ENCODE results near the gene SH3BGR.

SH3BGR gene

DNA sequence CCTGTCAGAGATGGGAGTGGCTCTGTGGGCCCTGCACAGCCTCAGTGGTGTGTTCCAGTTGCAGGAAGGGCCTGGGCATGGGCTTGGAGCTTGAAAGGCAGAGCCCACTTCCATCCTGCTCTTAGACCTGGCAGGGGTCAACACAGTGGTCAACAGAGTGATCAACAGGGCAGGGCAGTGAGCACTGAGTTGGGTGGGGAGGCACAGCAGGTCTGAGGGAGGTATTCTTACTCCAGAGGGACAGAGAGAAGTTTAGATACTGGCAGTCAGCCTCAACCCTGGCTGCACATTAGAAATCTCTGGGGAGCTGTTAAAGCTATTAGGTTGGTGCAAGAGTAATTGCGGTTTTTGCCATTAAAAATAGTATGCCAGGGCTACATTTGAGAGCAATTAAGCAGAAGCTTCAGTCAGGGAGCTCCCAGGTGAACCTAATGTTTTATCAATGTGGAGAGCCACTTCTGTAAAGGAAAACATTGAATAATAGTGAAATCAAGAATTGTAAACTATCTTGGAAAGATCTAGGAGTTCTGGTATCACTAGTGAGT, 37.7 kb downstream of the SH3BGR start:
- Histone ChIP-seq H3K9me3 (ENCODE audit: control insufficient read depth, low read depth, low read length) (no peaks in the 10 kb centered on the region), H3K9ac (ENCODE audit: low read length) (no peak overlapping the region)

GRCh38 chr21:39499156-39499555, 47.4 kb downstream of the SH3BGR start:
- H3K4me1 ChIP-seq (ENCODE audit: control insufficient read depth, low read depth, low read length) = no peaks in the 10 kb centered on the region
- H3K4me3 ChIP-seq (ENCODE audit: low read length) = no peak overlapping the region
- H3K27ac ChIP-seq (ENCODE audit: low read length) = no peak overlapping the region
- peaks cover 9% of the 10 kb centered on the region for H3K9me3 ChIP-seq (ENCODE audit: control insufficient read depth, low read depth, low read length)
- H3K36me3 ChIP-seq (ENCODE audit: control insufficient read depth, low read depth, low read length) = no peaks in the 10 kb centered on the region
- H3K27me3 ChIP-seq (ENCODE audit: control insufficient read depth, insufficient read depth, low read length) = no peaks in the 10 kb centered on the region
- no peak overlapping the region for H3K9ac ChIP-seq (ENCODE audit: low read length)

More for the DNA sequence above, 37.7 kb downstream of the SH3BGR start:
- no peak overlapping the region for H3K27ac ChIP-seq (ENCODE audit: low read length)
- no peaks in the 10 kb centered on the region for H3K27me3 ChIP-seq (ENCODE audit: control insufficient read depth, insufficient read depth, low read length)
- H3K4me1 ChIP-seq (ENCODE audit: control insufficient read depth, low read depth, low read length) = no peaks in the 10 kb centered on the region
- no peaks in the 10 kb centered on the region for H3K36me3 ChIP-seq (ENCODE audit: control insufficient read depth, low read depth, low read length)
- H3K4me3 ChIP-seq (ENCODE audit: low read length) = no peak overlapping the region

DNA sequence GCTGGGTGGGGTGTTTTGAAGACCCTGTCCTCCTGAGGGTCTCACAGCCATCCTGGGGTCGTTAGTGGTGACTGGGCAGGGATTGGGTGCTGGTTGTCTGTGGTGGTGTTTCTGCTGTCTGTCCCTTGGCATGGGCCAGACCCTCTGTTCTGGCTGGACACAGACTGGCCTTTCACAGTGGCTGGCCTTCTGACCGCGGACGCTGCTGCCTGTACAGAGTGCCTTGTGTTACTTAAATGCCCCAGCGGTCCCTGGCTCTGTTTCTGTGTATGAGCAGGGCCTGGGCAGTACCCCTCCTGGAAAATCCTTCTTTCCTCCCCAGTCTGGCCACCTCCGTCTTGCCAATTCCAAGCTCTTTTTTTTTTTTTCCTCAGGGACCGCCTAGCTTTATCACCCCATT, 50.9 kb downstream of the SH3BGR start:
- no peaks in the 10 kb centered on the region for H3K9me3 ChIP-seq (ENCODE audit: control insufficient read depth, low read depth, low read length)
- H3K9ac ChIP-seq (ENCODE audit: low read length) = no peak overlapping the region
- H3K36me3 ChIP-seq (ENCODE audit: control insufficient read depth, low read depth, low read length) = no peaks in the 10 kb centered on the region
- H3K27me3 ChIP-seq (ENCODE audit: control insufficient read depth, insufficient read depth, low read length) = no peaks in the 10 kb centered on the region
- H3K4me1 ChIP-seq (ENCODE audit: control insufficient read depth, low read depth, low read length) = no peaks in the 10 kb centered on the region
- no peak overlapping the region for H3K27ac ChIP-seq (ENCODE audit: low read length)
- no peak overlapping the region for H3K4me3 ChIP-seq (ENCODE audit: low read length)

- no peaks in the 10 kb centered on the region for H3K36me3 ChIP-seq (ENCODE audit: control insufficient read depth, low read depth, low read length)
- H3K9ac ChIP-seq (ENCODE audit: low read length) = no peak overlapping the region
- H3K27ac ChIP-seq (ENCODE audit: low read length) = no peak overlapping the region
- no peaks in the 10 kb centered on the region for H3K4me1 ChIP-seq (ENCODE audit: control insufficient read depth, low read depth, low read length)
- no peaks in the 10 kb centered on the region for H3K9me3 ChIP-seq (ENCODE audit: control insufficient read depth, low read depth, low read length)
- no peak overlapping the region for H3K4me3 ChIP-seq (ENCODE audit: low read length)
- H3K27me3 ChIP-seq (ENCODE audit: control insufficient read depth, insufficient read depth, low read length) = no peaks in the 10 kb centered on the region
Observed at GRCh38 chr21:39503123-39503762, 51.5 kb downstream of the SH3BGR start.

GRCh38 chr21:39504230-39504629, 52.5 kb downstream of the SH3BGR start:
- Histone ChIP-seq H3K9me3 (ENCODE audit: control insufficient read depth, low read depth, low read length) (no peaks in the 10 kb centered on the region), H3K4me3 (ENCODE audit: low read length) (no peak overlapping the region), H3K36me3 (ENCODE audit: control insufficient read depth, low read depth, low read length) (no peaks in the 10 kb centered on the region), H3K27ac (ENCODE audit: low read length) (no peak overlapping the region), H3K4me1 (ENCODE audit: control insufficient read depth, low read depth, low read length) (no peaks in the 10 kb centered on the region), H3K9ac (ENCODE audit: low read length) (no peak overlapping the region), H3K27me3 (ENCODE audit: control insufficient read depth, insufficient read depth, low read length) (no peaks in the 10 kb centered on the region)

DNA sequence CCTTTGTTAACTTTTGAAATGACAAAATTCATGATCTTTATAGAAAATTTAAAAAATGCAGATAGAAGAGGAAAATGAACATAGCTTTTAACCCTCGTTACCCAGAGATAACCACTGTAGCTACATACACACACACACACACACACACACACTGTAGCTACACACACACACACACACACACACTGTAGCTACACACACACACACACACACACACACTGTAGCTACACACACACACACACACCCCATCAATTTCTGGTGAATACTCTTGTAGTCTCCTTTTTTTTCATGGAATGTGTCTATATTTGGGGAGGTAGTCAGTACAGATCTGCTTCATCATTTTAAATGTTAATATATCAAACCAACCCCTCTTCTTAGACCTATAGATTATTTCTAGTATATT, 58.5 kb downstream of the SH3BGR start:
- Histone ChIP-seq H3K36me3 (ENCODE audit: control insufficient read depth, low read depth, low read length) (no peaks in the 10 kb centered on the region), H3K27me3 (ENCODE audit: control insufficient read depth, insufficient read depth, low read length) (no peaks in the 10 kb centered on the region), H3K4me3 (ENCODE audit: low read length) (no peak overlapping the region), H3K27ac (ENCODE audit: low read length) (no peak overlapping the region), H3K9me3 (ENCODE audit: control insufficient read depth, low read depth, low read length) (no peaks in the 10 kb centered on the region), H3K9ac (ENCODE audit: low read length) (no peak overlapping the region), H3K4me1 (ENCODE audit: control insufficient read depth, low read depth, low read length) (no peaks in the 10 kb centered on the region)

DNA sequence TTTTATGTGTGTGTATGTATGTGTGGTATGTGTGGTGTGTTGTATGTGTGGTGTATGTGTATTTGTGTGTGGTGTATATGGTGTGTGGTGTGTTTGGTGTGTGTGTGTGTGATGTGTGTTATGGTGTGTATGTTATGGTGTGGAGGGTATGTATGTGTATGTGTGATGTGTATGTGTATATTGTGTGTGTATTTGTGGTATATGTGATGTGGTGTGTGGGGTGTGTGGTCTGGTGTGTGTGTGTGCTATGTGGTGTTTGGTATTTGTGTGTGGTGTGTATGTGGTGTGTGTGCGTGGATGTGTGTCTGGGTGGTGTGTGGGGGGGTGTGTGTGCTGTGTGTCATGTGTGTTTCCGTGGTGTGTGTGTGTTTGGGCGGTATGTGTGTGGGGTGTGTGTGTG, 59.3 kb downstream of the SH3BGR start:
- H3K27ac ChIP-seq (ENCODE audit: low read length) = no peak overlapping the region
- no peak overlapping the region for H3K4me3 ChIP-seq (ENCODE audit: low read length)
- no peaks in the 10 kb centered on the region for H3K9me3 ChIP-seq (ENCODE audit: control insufficient read depth, low read depth, low read length)
- H3K4me1 ChIP-seq (ENCODE audit: control insufficient read depth, low read depth, low read length) = no peaks in the 10 kb centered on the region
- no peaks in the 10 kb centered on the region for H3K27me3 ChIP-seq (ENCODE audit: control insufficient read depth, insufficient read depth, low read length)
- no peak overlapping the region for H3K9ac ChIP-seq (ENCODE audit: low read length)
- no peaks in the 10 kb centered on the region for H3K36me3 ChIP-seq (ENCODE audit: control insufficient read depth, low read depth, low read length)

DNA sequence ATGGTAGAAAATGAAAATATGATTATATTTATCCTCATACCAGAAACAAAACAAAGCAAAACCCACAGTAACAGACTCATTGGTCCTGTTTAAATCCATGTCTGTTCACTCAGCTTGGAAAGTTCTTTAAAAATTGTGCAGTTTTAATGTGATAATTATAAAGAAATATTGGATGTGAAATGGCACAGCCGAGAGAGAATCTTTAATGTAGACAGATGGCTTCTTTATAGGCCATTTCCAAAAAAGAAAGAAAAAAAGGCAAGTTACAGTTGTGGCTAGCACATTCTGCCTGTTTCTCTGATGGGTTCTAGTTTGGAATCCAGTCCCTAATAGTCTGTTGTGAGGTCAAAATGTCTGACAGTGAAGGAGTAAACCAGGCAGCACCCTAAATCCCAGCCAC, 62.0 kb downstream of the SH3BGR start:
- H3K27me3 ChIP-seq (ENCODE audit: control insufficient read depth, insufficient read depth, low read length) = no peaks in the 10 kb centered on the region
- H3K4me3 ChIP-seq (ENCODE audit: low read length) = no peak overlapping the region
- H3K9ac ChIP-seq (ENCODE audit: low read length) = no peak overlapping the region
- no peak overlapping the region for H3K27ac ChIP-seq (ENCODE audit: low read length)
- H3K9me3 ChIP-seq (ENCODE audit: control insufficient read depth, low read depth, low read length) = no peaks in the 10 kb centered on the region
- H3K36me3 ChIP-seq (ENCODE audit: control insufficient read depth, low read depth, low read length) = no peaks in the 10 kb centered on the region
- no peaks in the 10 kb centered on the region for H3K4me1 ChIP-seq (ENCODE audit: control insufficient read depth, low read depth, low read length)

- Histone ChIP-seq H3K9me3 (ENCODE audit: control insufficient read depth, low read depth, low read length) (no peaks in the 10 kb centered on the region), H3K4me1 (ENCODE audit: control insufficient read depth, low read depth, low read length) (no peaks in the 10 kb centered on the region), H3K9ac (ENCODE audit: low read length) (no peak overlapping the region), H3K27ac (ENCODE audit: low read length) (no peak overlapping the region), H3K36me3 (ENCODE audit: control insufficient read depth, low read depth, low read length) (no peaks in the 10 kb centered on the region), H3K4me3 (ENCODE audit: low read length) (no peak overlapping the region), H3K27me3 (ENCODE audit: control insufficient read depth, insufficient read depth, low read length) (no peaks in the 10 kb centered on the region)
Observed at GRCh38 chr21:39515684-39516472, 64.1 kb downstream of the SH3BGR start.

DNA sequence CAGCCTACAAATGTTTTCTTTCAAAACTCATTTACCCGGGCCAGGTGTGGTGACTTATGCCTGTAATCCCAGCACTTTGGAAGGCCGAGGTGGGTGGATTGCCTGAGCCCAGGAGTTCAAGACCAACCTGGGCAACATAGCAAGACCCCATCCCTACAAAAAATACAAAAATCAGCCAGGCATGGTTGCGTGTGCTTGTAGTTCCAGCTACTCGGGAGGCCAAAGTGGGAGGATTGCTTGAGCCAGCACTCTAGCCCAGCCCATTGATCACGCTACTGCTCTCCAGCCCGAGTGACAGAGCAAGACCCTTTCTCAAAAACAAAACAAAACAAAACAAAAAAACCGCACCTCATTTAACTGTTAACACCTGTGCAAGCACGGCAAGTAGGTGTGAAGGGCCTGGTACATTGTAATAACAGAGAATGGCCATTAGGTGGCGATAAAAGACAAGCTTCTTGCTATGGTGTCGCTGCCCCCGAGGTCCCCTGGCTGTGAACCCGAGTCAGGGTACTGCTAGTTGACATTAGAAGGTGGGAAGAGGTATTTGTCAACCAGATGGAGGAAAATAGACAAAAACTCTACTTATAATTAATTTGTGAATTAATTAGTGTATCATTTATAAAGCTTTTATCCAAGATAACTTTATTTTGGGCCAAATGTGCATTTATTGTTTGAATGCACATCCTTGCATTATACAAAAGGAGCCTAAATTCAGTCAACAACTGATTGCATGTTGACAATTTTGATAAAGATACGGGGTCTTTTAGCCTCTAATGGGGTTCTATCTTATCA, 66.5 kb downstream of the SH3BGR start:
- Histone ChIP-seq H3K9me3 (ENCODE audit: control insufficient read depth, low read depth, low read length) (no peaks in the 10 kb centered on the region), H3K36me3 (ENCODE audit: control insufficient read depth, low read depth, low read length) (no peaks in the 10 kb centered on the region), H3K27ac (ENCODE audit: low read length) (no peak overlapping the region), H3K27me3 (ENCODE audit: control insufficient read depth, insufficient read depth, low read length) (no peaks in the 10 kb centered on the region), H3K9ac (ENCODE audit: low read length) (no peak overlapping the region), H3K4me3 (ENCODE audit: low read length) (no peak overlapping the region), H3K4me1 (ENCODE audit: control insufficient read depth, low read depth, low read length) (no peaks in the 10 kb centered on the region)

GRCh38 chr21:39518847-39519210, 67.1 kb downstream of the SH3BGR start:
- Histone ChIP-seq H3K4me1 (ENCODE audit: control insufficient read depth, low read depth, low read length) (no peaks in the 10 kb centered on the region), H3K36me3 (ENCODE audit: control insufficient read depth, low read depth, low read length) (no peaks in the 10 kb centered on the region), H3K9me3 (ENCODE audit: control insufficient read depth, low read depth, low read length) (no peaks in the 10 kb centered on the region), H3K27me3 (ENCODE audit: control insufficient read depth, insufficient read depth, low read length) (no peaks in the 10 kb centered on the region), H3K27ac (ENCODE audit: low read length) (no peak overlapping the region), H3K4me3 (ENCODE audit: low read length) (no peak overlapping the region), H3K9ac (ENCODE audit: low read length) (no peak overlapping the region)
